B cell (primary cell): Measurements from ENCODE around the gene SIX1. TPM values are rescaled to one million over a fixed set of nuclear protein-coding genes. Genes with fewer than 3 reads are reported as not detected.
A peak's percentile ranks its signal among the peaks of the same experiment; 100 is the strongest.

Experiments
- ATAC-seq: fragments of 200-7000 bp; cut with Tn5 transposase; one replicate; pipeline ENCODE4 v1.10.0; 2021; ENCODE audit warnings: low read depth, mild to moderate bottlenecking, moderate number of reproducible peaks, moderate library complexity
- CTCF ChIA-PET: fragments of 350-600 bp; sonication (Branson Sonifier 250); formaldehyde crosslinking; loops from one replicate; lab custom pipeline; 2021; ENCODE audit warnings: antibody characterized with exemption, inconsistent platforms; lab: Charles Lee
- POLR2A ChIA-PET: fragments of 350-600 bp; sonication (Branson Sonifier 250); formaldehyde crosslinking; loops from one replicate; lab custom pipeline; 2021; ENCODE audit warnings: antibody characterized with exemption; lab: Charles Lee
- DNase-seq: peaks from one replicate; pipeline ENCODE4 v3.0.0; 2013
- H2AFZ ChIP-seq: 2 replicates; pipeline ENCODE4 v1.6.1; 2012; ENCODE audit warnings: mild to moderate bottlenecking, low read depth, low read length; ENCODE audit not compliant: insufficient read depth, poor library complexity, severe bottlenecking
- H3K27ac ChIP-seq, 2 donors: 1 replicate in 1 of 2; 2 replicates in 1 of 2; pipeline ENCODE4 v1.5.1; 2012 to 2013; ENCODE audit warnings: low read length in 2 of 2, mild to moderate bottlenecking in 2 of 2, moderate library complexity in 1 of 2
- H3K27me3 ChIP-seq, 4 experiments: fragments of 200-600 bp in 1 of 4; sonication (generic) in 1 of 4; replicated peaks in 1 of 4; 1 replicate in 2 of 4; 2 replicates in 2 of 4; pipeline versions ENCODE4 v1.6.1 to v1.7.0; 2013 to 2016; ENCODE audit warnings: low read length in 3 of 4, mild to moderate bottlenecking in 2 of 4, mixed read lengths in 1 of 4, moderate library complexity in 1 of 4; ENCODE audit not compliant: insufficient read depth in 4 of 4, control insufficient read depth in 3 of 4; ENCODE audit errors: control extremely low read depth in 1 of 4
- H3K36me3 ChIP-seq, 2 experiments: replicated peaks in 1 of 2; 1 replicate in 1 of 2; 2 replicates in 1 of 2; pipeline versions ENCODE4 v1.6.1 to v1.7.1; 2013; ENCODE audit warnings: low read length in 1 of 2; ENCODE audit not compliant: insufficient read depth in 2 of 2, control insufficient read depth in 1 of 2; ENCODE audit errors: control extremely low read depth in 1 of 2, extremely low read depth in 1 of 2
- H3K4me1 ChIP-seq, 2 donors: fragments of 200-600 bp in 1 of 2; sonication (generic) in 1 of 2; 1 replicate in 1 of 2; 2 replicates in 1 of 2; pipeline versions ENCODE4 v1.5.1 to v1.6.1; 2013 to 2017; ENCODE audit warnings: low read length in 2 of 2; ENCODE audit not compliant: control insufficient read depth in 2 of 2, insufficient read depth in 2 of 2
- H3K4me2 ChIP-seq: replicated peaks from 2 replicates; pipeline ENCODE3; 2012; ENCODE audit warnings: mild to moderate bottlenecking, low read depth, low read length; ENCODE audit not compliant: poor library complexity, severe bottlenecking
- H3K4me3 ChIP-seq, 5 experiments: fragments of 200-600 bp in 1 of 5; sonication (generic) in 1 of 5; 1 replicate in 3 of 5; 2 replicates in 2 of 5; pipeline versions ENCODE4 v1.5.1 to v1.7.0; 2011 to 2016; ENCODE audit warnings: low read length in 4 of 5, mild to moderate bottlenecking in 4 of 5, low read depth in 2 of 5, control low read depth in 1 of 5, moderate library complexity in 1 of 5; ENCODE audit not compliant: insufficient read depth in 1 of 5; ENCODE audit errors: control extremely low read depth in 1 of 5, extremely low read depth in 1 of 5
- H3K79me2 ChIP-seq: fragments of 200-600 bp; sonication (generic); one replicate; pipeline ENCODE4 v1.6.0; 2016; ENCODE audit warnings: low read length; ENCODE audit not compliant: control insufficient read depth, insufficient read depth
- H3K9ac ChIP-seq: fragments of 200-600 bp; sonication (generic); 2 replicates; pipeline ENCODE4 v1.6.1; 2017; ENCODE audit warnings: mild to moderate bottlenecking, low read length, moderate library complexity
- H3K9me3 ChIP-seq, 3 donors: one replicate each; pipeline versions ENCODE4 v1.6.1 to v1.7.1; 2013; ENCODE audit warnings: low read length in 2 of 3; ENCODE audit not compliant: control insufficient read depth in 2 of 3, insufficient read depth in 1 of 3; ENCODE audit errors: control extremely low read depth in 1 of 3
- H4K20me1 ChIP-seq: 2 replicates; pipeline ENCODE4 v1.6.0; 2012; ENCODE audit warnings: mild to moderate bottlenecking, low read length; ENCODE audit not compliant: insufficient read depth, control insufficient read depth, poor library complexity, severe bottlenecking
- H3K27ac Mint-ChIP-seq: one replicate; pipeline ENCODE4 v1.8.0; 2021; ENCODE audit warnings: mixed read lengths
- H3K27me3 Mint-ChIP-seq: one replicate; pipeline ENCODE4 v1.8.0; 2021; ENCODE audit warnings: mixed read lengths
- H3K4me1 Mint-ChIP-seq: one replicate; pipeline ENCODE4 v1.8.0; 2021; ENCODE audit warnings: mixed read lengths
- H3K4me3 Mint-ChIP-seq: one replicate; pipeline ENCODE4 v1.8.0; 2021; ENCODE audit warnings: mixed read lengths
- H3K9me3 Mint-ChIP-seq: one replicate; pipeline ENCODE4 v1.8.0; 2022; ENCODE audit warnings: mixed read lengths; ENCODE audit not compliant: insufficient read depth
- CTCF ChIP-seq: fragments of 200-600 bp; IDR thresholded peaks from one replicate; pipeline ENCODE4 v1.8.0; 2022; ENCODE audit warnings: antibody characterized with exemption, mild to moderate bottlenecking
- EZH2 ChIP-seq: IDR thresholded peaks from 2 replicates; pipeline ENCODE4 v1.6.1; 2012; ENCODE audit warnings: borderline replicate concordance, low read depth, mild to moderate bottlenecking, moderate library complexity, low read length; ENCODE audit not compliant: insufficient read depth, poor library complexity, severe bottlenecking
- WGBS: methylation state at CpG from one replicate; pipeline ENCODE4 v1.1.5; 2013; ENCODE audit warnings: missing lambda C conversion rate; ENCODE audit not compliant: insufficient coverage; 5-methylcytosine and 5-hydroxymethylcytosine counted together
- intact Hi-C: fragments of 100-400 bp; cut with micrococcal nuclease; formaldehyde crosslinking; loops from one replicate; pipeline ENCODE4 v1.10.0; 2022
- polyA plus RNA-seq: library from polyadenylated mRNA; depleted of rRNA; stranded (reverse); fragments of >200 nt; gene quantifications from 2 replicates; pipeline ENCODE4 v1.2.3, GENCODE V29; 2012
- total RNA-seq, 2 donors: library from RNA; stranded (reverse); fragments of 120-200 nt in 1 of 2; gene quantifications; 1 replicate in 1 of 2; 2 replicates in 1 of 2; pipeline versions ENCODE4 v1.2.3 to v1.2.4, GENCODE V29; 2013 to 2022

The SIX1 gene
- total and polyA plus RNA-seq, 2 donors (not counting 1 experiment from before 2014, with no cell fraction given), result 0.12 to 0.16 TPM

GRCh38 chr14:60649875-60650372 lies 647 bp upstream of the SIX1 start:
- Mint-ChIP-seq H3K27me3 (peaks cover 85% of the 10 kb centered on the region), H3K4me1 (peaks cover 38% of the 10 kb centered on the region), H3K27ac (peak overlapping the region; percentile 68), H3K4me3 (peak overlapping the region; percentile 69), H3K9me3 (peaks cover 3% of the 10 kb centered on the region)
- no peak overlapping the region for H3K4me3 ChIP-seq
- H3K36me3 ChIP-seq, result no peaks in the 10 kb centered on the region
- H3K4me1 ChIP-seq, result peaks cover 39 to 62% of the 10 kb centered on the region in 2 donors
- H3K9me3 ChIP-seq, result peaks cover 2 to 73% (median 39%) of the 10 kb centered on the region in 3 donors
- ChIA-PET POLR2A (no interaction called here), CTCF (interaction anchor here (1.0 to 1.4 kb wide), 2 partner anchors 7 to 603 kb away, joined by 4 to 6 read pairs; no protein-coding TSS in a partner anchor)
- TF ChIP-seq CTCF, result no peak
- no peak for TF ChIP-seq EZH2
- H2AFZ ChIP-seq, result no peak overlapping the region
- H3K27ac ChIP-seq, result no peak overlapping the region
- ATAC-seq (no peak), DNase-seq (peak; percentile 35)
- H3K27me3 ChIP-seq, result peaks cover 0 to 95% (median 86%) of the 10 kb centered on the region in 4 experiments
- WGBS, result 18% methylated on average over 10 of the region's 15 CpGs
- no peaks in the 10 kb centered on the region for H4K20me1 ChIP-seq
- peak overlapping the region; percentile 45 for H3K9ac ChIP-seq
- no peaks in the 10 kb centered on the region for H3K79me2 ChIP-seq
- H3K4me2 ChIP-seq, result peak overlapping the region; percentile 77
- intact Hi-C loops, result loop anchor here (5.0 kb wide), 1 partner anchor 138 kb away; no protein-coding TSS in a partner anchor

- Histone ChIP-seq H3K9ac (peak overlapping the region; percentile 45), H4K20me1 (no peaks in the 10 kb centered on the region), H3K4me1 (peaks cover 38 to 69% of the 10 kb centered on the region in 2 donors), H3K79me2 (no peaks in the 10 kb centered on the region), H3K27ac (no peak overlapping the region), H3K4me2 (peak overlapping the region; percentile 77), H3K36me3 (no peaks in the 10 kb centered on the region), H3K9me3 (peaks cover 0 to 73% (median 34%) of the 10 kb centered on the region in 3 donors), H3K4me3 (peak overlapping the region in 2 of 5 experiments; percentile 30 to 51), H3K27me3 (peaks cover 2 to 98% (median 88%) of the 10 kb centered on the region in 4 experiments), H2AFZ (peak overlapping the region; percentile 26)
- ChIA-PET POLR2A (no interaction called here), CTCF (interaction anchor here (0.6 kb wide), 1 partner anchor 451 kb away, joined by 3 read pairs; no protein-coding TSS in a partner anchor)
- DNase-seq (peak; percentile 43), ATAC-seq (no peak)
- Mint-ChIP-seq H3K27me3 (peaks cover 85% of the 10 kb centered on the region), H3K9me3 (peaks cover 1% of the 10 kb centered on the region), H3K4me3 (peak overlapping the region; percentile 80), H3K4me1 (peaks cover 31% of the 10 kb centered on the region), H3K27ac (peak overlapping the region; percentile 47)
- TF ChIP-seq EZH2 (no peak), CTCF (no peak)
- 6% methylated on average over 61 of the region's 61 CpGs for WGBS
- intact Hi-C loops, result no loop called here
These were observed 886 bp downstream of the SIX1 start for GRCh38 chr14:60648249-60648933.
